ELR (cell line): Measurements from ENCODE around the gene WFDC6.
"Not testable (repeated sequence)": the region's sequence is repeated elsewhere in the genome, so short reads cannot be mapped to it uniquely, and the experiment has no call there.

Experiments used
- DNase-seq: peaks from one replicate; pipeline ENCODE4 v3.0.0-alpha.2; 2015; ENCODE audit warnings: low read depth

Gene WFDC6

DNA sequence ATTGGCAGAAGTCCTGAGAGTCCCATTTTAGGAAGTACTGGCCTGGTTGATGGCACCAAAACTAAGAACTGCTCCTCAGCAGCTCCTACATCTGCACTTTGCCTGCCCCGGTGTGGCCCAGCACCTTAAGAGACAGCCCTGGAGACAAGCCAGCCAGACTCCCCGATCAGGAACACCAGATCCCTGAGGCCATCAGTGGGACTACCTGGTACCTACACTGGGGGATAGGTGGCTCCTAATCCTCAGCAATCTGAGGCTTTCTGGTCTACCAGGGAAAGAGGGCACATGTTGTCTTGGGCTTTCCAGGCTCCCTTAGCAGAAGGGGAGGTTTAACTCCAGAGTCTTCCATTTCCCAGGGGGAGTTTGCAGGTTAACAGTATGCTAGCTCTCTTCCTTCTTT, at the start of gene WFDC6:
Gene WFDC6 (minus strand): TSS at position 101 of the 400 bp plus-strand sequence. CDS start 75 bp downstream, at position 26.
- no peak for DNase-seq

DNA sequence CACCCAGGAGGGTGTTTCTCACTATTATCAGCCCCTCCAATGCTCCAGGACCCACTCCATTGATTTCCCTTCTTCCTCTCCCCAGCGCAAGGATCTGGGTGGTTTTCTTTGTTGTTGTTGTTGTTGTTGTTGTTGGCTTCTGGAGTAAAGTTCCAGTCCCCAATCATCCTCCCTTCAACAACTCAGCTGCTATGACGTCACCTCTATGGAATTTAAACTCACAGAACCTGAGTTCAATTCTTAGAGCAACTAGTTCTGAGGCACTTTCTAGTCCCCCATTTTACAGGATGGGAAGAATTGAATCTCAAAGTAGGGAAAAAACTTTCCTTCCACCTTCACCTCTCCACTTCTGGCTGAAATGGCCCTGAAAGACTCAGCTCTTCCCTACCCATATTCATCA, 49.5 kb upstream of the WFDC6 start:
- DNase-seq: peak; percentile 50

DNA sequence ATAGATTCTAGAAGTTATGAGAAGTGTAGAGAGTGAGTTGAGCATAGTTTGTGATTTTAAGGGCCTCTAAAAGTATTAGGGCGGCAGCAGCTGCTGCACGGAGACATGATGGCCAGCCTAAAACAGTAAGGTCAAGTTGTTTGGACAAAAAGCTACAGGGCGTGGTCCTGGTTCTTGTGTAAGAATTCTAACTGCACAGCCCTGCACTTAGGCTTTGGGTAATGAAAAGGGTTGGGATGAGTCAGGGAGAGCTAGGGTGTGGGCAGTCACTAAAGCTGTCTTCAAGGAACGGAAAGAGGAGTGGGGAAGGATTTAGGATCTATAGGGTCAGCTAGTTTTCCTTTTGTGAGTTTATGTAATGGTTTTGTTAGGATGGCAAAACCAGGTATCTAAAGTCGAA, 46.7 kb upstream of the WFDC6 start:
- DNase-seq: not testable (repeated sequence)

DNA sequence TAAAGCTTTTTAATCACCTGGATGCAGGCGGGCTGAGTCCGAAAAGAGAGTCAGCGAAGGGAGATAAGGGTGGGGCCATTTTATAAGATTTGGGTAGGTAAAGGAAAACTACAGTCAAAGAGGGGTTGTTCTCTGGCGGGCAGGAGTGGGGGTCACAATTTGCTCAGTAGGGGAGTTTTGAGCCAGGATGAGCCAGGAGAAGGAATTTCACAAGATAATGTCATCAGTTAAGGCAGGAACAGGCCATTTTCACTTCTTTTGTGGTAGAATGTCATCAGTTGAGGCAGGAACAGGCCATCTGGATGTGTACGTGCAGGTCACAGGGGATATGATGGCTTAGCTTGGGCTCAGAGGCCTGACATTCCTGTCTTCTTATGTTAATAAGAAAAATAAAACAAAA, 45.0 kb upstream of the WFDC6 start:
- not testable (repeated sequence) for DNase-seq

DNA sequence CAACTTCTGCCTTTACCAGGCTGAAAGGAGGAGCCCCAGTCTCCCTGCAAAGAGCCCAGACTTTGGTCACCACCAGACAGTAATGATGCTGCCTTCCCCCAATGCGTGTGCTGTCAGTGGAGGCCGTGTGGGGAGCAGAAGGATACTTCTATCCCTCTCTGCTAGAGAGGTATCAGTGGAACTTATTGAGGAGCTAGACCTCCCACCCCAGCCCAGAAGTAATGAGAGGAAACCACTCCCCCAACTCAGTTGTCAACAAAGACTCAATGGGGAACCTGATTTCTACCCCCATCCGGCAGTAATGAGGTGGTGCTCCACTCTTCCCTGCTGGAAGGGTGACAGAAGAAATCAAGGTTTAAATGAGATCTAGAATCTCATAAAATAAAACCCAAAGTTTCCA, 44.2 kb upstream of the WFDC6 start:
- no peak for DNase-seq

- DNase-seq: no peak
Observed at GRCh38 chr20:45581702-45582101, 42.4 kb upstream of the WFDC6 start.

DNA sequence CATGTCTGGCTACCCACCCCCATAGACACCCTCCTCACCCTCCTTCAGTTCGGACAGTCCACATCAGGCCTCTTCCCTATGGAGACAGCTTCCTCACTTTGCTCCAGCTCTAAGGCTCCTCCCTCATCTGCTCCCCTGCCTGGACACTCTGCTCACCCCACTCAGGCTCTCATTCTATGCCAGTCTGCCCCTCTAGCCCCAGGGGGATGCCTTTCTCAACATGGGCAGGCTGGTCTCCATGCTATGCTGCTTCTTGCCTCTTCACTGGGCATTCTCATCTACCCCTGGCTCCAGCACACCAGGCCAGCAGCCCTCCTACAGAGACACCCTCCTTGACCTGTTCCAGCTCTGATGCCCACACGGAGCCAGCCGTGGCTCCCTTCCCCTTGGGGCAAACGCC, 39.9 kb upstream of the WFDC6 start, which contains the start of gene WFDC8:
Gene WFDC8 (minus strand): TSS at position 101 of the 400 bp plus-strand sequence. CDS start 37 bp downstream, at position 64.
- no peak for DNase-seq

DNA sequence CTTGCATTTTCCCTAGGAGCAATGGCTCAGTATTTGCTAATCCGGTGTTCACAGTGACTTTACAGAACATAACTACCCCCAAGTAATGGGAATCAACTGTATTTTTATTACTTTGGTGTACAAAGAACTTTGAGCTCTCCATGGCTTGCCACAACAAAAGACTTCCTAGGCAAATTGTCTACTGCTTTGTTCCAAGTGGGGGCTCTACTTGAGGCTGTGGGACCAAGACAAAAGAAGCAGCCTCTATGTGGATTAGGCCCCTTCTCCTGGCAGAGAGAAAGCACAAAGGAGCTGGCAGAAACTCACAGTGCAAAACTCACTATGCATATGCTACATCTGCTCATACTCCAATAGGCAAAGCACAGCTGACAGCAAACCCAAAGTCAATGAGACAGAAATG, 38.9 kb upstream of the WFDC6 start:
- DNase-seq: no peak

- no peak for DNase-seq
Observed at GRCh38 chr20:45576995-45577394, 37.7 kb upstream of the WFDC6 start.

- no peak for DNase-seq
Observed at GRCh38 chr20:45575931-45576330, 36.6 kb upstream of the WFDC6 start.

DNA sequence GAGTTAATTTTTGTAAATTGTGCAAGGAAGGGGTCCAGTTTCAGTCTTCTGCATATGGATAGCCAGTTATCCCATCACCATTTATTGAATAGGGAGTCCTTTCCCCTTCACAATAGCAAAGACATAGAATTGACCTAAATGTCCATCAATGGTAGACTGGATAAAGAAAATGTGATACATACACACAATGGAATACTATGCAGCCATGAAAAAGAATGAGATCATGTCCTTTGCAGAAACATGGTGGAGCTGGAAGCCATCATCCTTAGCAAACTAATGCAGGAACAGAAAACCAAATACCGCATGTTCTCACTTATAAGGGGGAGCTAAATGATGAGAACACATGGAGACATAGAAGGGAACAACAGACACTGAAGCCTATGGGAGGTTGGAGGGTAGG, 30.4 kb upstream of the WFDC6 start:
- not testable (repeated sequence) for DNase-seq

DNA sequence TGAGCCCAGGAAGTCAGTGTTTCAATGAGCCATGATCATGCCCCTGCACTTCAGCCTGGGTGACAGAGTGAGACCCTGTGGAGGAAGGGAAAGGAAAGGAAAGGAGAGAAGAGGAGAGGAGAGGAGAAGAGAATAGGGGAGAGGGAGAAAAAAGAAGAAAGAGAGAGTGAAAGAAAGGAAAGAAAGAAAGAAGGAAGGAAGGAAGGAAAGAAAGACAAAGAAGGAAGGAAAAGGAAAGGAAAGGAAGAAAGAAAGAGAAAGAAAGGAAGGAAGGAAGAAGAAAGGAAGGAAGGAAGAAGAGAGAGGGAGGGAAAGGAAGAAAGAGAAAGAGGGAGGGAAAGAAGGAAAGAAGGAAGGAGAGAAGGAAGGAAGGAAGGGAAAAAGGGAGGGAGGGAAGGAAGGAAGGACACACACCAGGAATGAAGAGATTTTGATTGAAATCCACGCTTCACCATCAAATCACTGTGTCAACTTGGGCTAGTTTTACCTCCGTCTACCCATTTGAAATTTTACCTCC, 25.5 kb upstream of the WFDC6 start:
- no peak for DNase-seq

DNA sequence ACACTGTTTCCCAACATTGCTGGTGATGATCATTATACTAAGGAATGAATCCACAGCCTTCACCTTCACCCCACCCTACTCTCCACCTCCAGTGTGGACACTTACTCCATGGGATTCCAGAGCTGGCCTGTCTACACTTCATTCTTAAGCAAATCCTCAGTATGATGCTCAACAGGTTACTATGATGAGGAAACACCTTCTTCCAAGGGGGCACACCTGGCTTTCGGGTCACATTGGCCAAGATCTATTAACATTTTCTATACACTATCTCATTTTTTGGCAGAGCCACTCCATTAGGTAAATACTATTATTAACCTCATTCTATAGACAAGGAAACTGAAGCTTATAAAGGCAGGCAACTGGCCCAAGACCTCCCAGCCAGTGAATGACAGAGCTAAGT, 15.9 kb upstream of the WFDC6 start:
- DNase-seq: no peak

DNA sequence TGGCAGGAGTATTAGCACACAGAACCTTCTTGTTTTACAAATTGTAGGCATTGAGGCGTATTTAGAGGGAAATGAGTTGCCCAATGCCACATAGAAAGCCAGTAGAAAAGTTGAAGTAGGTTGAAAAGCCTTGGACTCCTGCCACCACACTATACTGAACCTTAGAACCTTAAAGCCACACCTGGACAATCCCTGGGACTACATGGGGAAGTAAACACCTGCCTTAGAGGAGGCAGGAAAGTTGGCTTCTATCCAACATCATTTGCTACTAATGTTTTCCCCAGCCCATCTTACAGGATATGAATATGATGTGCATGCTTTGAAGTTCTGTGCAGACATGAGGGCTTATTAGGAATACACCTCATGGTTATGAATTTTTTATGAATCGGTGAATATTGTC, 13.2 kb upstream of the WFDC6 start:
- no peak for DNase-seq

GRCh38 chr20:45550765-45551164, 11.5 kb upstream of the WFDC6 start:
- no peak for DNase-seq

GRCh38 chr20:45548410-45548809, 9.1 kb upstream of the WFDC6 start:
- no peak for DNase-seq

DNA sequence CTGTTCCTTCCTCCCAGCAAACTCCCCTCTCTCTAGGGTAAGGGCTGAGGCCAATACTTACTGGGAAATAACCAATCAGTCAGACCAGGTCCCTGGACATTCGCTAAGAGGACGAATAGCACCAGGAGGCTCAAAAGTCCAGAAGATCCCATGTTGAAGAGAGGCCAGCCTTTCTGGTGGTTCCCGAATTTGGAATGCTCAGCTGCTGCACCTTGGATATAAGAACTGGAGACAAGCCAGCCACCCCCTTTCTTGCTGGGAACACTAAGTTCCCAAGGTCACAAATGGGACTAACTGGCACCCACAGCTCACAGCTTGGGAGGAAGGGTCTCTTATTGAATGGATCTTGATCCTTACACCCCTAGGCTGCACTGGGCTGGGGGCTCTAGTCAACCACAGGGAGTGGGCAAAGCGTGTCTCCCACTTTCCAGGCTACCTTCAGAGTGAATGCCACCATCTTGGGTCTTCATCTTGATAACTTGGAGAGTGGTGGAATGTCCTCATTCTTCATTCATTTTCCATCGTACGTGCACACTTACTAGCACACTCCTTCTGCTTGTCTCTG, 8.0 kb upstream of the WFDC6 start, which contains the start of gene EPPIN:
Gene EPPIN (minus strand): TSS at position 196 of the 565 bp plus-strand sequence. CDS start 44 bp downstream, at position 152.
- DNase-seq: no peak

DNA sequence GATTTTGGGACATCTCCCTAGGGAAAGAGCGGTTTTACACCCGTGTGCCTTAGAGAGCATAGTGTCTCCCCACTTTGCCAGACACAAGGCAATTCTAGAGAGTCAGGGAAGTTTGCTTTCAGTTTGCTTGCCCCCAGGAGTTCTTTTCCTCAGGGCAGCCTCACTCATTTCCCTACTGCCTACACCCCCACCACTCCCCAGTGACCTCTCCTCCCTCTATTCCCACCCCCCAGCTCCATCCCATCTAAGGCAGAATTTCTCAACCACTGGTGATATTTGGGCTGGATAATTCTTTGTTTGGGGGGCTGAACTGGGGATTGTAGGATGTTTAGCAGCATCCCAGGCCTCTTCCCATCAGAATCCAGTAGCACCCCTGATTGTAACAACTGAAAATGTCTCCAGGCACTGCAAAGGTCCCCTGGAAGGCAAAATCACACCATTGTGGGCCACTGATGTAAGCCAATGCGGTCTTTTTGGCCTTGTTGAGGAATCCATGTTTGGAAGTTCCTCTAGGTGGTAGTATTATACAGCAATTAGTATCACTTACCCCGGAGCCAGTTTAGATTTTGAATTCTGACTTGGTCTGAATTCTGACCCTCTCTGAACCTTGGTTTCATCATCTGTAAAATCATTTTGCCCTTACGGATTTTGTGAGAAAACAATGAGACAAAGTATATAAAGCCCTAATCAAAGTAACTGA, 6.6 kb upstream of the WFDC6 start:
- DNase-seq: peak; percentile 60

DNA sequence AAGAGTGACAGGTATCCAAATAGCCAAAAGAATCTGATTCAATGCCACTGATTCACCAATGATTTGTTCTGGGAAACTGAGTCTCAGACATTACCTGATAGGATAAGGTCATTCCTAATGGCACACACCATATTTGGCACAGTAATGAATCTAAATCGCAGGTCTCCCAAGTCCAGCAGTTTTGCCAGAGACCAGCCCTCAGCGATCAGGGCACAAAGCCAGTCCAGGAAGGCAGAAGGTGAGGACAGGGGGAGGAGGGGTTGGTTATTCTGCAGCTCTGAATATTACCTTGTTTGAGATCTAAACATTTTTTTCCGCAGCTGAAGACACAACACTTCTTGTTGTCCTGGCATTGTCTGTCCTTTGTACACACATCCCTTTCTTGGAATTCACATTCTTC, 6.1 kb upstream of the WFDC6 start:
- no peak for DNase-seq

- peak; percentile 83 for DNase-seq
Observed at GRCh38 chr20:45538209-45538799, 978 bp downstream of the WFDC6 start.

GRCh38 chr20:45527294-45527693, 12.0 kb downstream of the WFDC6 start:
- no peak for DNase-seq

DNA sequence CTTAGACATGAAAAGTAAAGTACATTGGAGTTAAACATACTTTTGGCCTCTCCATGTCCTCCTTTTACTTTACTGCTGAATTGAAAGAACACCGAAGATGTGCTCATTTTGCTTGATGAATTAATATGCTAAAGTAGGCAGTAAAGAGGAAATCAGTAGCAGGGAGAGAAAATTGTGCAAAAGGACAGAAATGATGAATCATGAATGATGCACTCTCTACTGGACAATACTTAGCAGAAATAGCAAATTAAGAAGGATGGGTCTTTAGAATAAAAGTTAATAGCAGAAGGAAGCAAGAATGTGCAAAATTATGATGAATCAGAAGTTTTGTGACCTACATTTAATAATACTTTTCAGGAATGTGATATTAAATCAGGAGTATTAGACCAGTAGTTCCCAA, 15.5 kb downstream of the WFDC6 start:
- DNase-seq: no peak

DNA sequence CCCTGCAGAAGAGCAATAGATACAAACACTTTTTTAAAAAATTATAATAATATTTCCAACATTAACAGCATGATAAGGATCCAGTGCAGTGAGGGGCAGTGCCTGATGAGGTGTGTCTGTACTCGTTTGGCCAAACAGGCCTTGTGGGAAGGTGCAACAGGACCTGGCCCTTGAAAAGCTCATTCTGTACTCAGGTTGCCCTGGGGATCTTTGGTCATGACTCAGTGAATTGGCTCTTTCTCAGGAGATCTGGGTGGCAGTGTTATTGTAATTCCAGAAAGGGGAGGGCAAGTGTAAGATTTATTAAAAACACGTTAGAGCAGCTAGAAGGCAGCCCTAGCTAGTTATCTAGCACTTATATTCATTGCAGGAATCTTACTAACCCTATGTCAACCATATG, 21.0 kb downstream of the WFDC6 start:
- DNase-seq: peak; percentile 8
